GM23338 (cell line): ENCODE results near the gene FOLR1.
"Not testable (repeated sequence)": the region's sequence is repeated elsewhere in the genome, so short reads cannot be mapped to it uniquely, and the experiment has no call there.

Source experiments
- CREB1 ChIP-seq: fragments of 250-450 bp; sonication (Bioruptor Pico); IDR thresholded peaks from 2 replicates; pipeline ENCODE4 v1.5.0; 2020; ENCODE audit warnings: low read depth, mild to moderate bottlenecking, moderate library complexity
- CTCF ChIP-seq, 2 experiments: fragments of 200-600 bp in 1 of 2; sonication (generic) in 1 of 2; conservative IDR thresholded peaks; 2 replicates each; pipeline versions ENCODE4 v1.5.1 to v1.6.1; 2016 to 2017; ENCODE audit warnings: antibody characterized with exemption in 2 of 2, low read depth in 2 of 2, mild to moderate bottlenecking in 2 of 2, moderate library complexity in 1 of 2
- EZH2 ChIP-seq: fragments of 200-600 bp; sonication (generic); IDR thresholded peaks from one replicate; pipeline ENCODE4 v1.8.0; 2017; ENCODE audit warnings: antibody characterized with exemption, mild to moderate bottlenecking, low read depth; ENCODE audit not compliant: unreplicated experiment
- EZH2phosphoT487 ChIP-seq: fragments of 200-600 bp; sonication (generic); IDR thresholded peaks from one replicate; pipeline ENCODE4 v1.8.1; 2018; ENCODE audit warnings: antibody characterized with exemption; ENCODE audit not compliant: unreplicated experiment
- JUNB ChIP-seq: IDR thresholded peaks from one replicate; pipeline ENCODE4 v1.6.1; 2016; ENCODE audit warnings: antibody characterized with exemption; ENCODE audit not compliant: unreplicated experiment
- POLR2AphosphoS5 ChIP-seq: IDR thresholded peaks from 2 replicates; pipeline ENCODE4 v1.6.1; 2016; ENCODE audit warnings: antibody characterized with exemption, low read depth
- REST ChIP-seq: IDR thresholded peaks from one replicate; pipeline ENCODE4 v1.6.1; 2018; ENCODE audit warnings: antibody characterized with exemption; ENCODE audit not compliant: unreplicated experiment
- STAT1 ChIP-seq: IDR thresholded peaks from one replicate; pipeline ENCODE4 v1.6.1; 2016; ENCODE audit warnings: antibody characterized with exemption; ENCODE audit not compliant: unreplicated experiment
- ZNF114 ChIP-seq: fragments of 250-450 bp; sonication (Bioruptor Pico); IDR thresholded peaks from 2 replicates; pipeline ENCODE4 v1.5.0; 2020; ENCODE audit warnings: mild to moderate bottlenecking, moderate library complexity
- ZNF331 ChIP-seq: fragments of 250-450 bp; sonication (Bioruptor Pico); IDR thresholded peaks from 2 replicates; pipeline ENCODE4 v1.5.0; 2020; ENCODE audit warnings: low read depth, mild to moderate bottlenecking, moderate library complexity
- ZNF462 ChIP-seq: fragments of 250-450 bp; sonication (Bioruptor Pico); IDR thresholded peaks from 2 replicates; pipeline ENCODE4 v1.5.0; 2020; ENCODE audit warnings: mild to moderate bottlenecking, moderate library complexity

GRCh38 chr11:72153874-72154273 lies 38.1 kb upstream of the FOLR1 start:
- TF ChIP-seq REST; CTCF (conservative IDR thresholded peaks at IDR 0.05; ENCODE audit: low read depth in 2 of 2); EZH2; ZNF462 (CRISPR knock-in tag); POLR2AphosphoS5; JUNB; STAT1; ZNF114 (CRISPR knock-in tag); EZH2phosphoT487; ZNF331; CREB1 (CRISPR knock-in tag): not testable (repeated sequence)
